HG03039 (cell line): Measurements from ENCODE around the gene TMEM255B.

Source experiments
- ATAC-seq: cut with Tn5 transposase; IDR thresholded peaks from one replicate; pipeline ENCODE4 v1.9.1; 2021; ENCODE audit warnings: mild to moderate bottlenecking, moderate library complexity; ENCODE audit not compliant: unreplicated experiment

Gene TMEM255B

DNA sequence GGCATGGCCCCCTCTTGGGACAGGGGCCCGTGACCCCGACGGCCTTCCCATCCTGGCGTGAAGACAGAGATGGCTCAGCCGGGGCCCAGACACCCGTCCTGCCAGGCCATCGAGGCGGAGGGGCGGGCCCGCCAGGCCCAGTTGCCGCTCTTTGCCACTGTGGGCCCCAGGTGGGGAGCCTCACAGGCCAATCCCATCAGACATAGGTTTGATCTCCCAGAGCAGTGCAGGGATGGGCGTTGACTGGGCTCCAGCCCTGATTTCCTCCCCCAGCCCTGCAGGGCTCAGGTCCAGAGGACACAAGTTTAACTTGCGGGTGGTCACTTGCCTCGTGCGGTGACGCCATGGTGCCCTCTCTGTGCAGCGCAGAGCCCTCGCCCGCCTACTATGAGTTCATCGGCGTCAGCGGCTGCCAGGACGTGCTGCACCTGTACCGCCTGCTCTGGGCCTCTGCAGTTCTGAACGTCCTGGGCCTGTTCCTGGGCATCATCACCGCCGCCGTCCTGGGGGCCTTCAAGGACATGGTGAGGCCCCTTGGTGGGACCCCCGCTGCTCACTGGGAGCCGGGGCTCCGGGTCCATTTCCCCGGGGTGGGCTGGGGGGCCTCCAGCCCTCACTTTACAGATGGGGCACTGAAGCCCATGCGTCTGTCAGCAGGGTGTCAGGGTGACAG lies 42.4 kb downstream of the TMEM255B start:
- no peak for ATAC-seq

GRCh38 chr13:113802090-113802531 lies 43.1 kb downstream of the TMEM255B start:
- no peak for ATAC-seq

DNA sequence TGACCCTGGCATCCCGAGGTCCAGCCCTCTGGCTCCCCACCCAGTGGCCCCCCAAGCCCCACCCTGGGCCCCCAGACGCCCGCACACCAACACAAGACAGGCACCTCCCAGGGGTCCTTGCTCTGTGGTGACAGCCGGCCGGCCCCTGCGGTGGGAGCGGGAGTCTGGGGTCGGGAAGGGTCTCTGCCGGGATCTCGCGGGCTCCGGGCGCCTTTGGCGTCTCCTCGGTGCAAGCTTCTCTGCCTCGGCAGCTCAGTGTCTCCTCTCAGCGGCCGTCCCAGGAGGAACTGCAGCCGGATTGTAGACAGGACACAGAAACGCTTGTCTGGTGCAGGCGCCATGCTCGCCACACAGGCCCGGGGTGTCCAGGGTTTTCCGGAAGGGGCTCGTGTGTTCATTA lies 43.7 kb downstream of the TMEM255B start:
- no peak for ATAC-seq

DNA sequence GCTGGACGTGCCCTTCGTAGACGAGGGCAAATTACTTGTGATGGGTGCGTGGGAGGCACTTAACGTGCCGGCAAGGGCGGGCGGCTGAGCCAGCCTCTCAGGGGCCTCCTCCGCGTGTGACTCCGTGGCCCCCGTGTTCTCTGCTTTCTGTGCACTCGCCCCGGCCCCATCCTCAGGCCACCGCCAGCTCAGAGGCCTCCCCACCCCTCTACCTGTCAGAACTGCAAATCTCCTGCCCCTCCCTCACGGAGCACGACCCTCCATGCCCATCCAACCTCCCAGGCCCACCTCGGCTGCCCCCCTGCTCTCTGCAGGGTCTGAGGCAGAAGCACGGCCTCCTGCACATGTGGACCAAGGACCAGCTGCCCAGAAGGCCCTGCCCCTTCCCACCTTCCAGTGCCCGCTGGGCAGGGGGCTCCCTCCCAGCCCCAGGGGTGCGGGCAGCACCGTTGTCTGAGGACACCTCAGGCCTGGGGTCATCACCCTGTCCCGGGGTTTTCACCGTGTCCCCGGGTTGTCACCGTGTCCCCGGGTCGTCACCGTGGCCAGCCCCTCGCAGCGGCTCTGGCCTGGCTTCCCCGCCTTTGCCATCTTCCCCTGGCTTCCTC lies 44.5 kb downstream of the TMEM255B start:
- ATAC-seq, result no peak

DNA sequence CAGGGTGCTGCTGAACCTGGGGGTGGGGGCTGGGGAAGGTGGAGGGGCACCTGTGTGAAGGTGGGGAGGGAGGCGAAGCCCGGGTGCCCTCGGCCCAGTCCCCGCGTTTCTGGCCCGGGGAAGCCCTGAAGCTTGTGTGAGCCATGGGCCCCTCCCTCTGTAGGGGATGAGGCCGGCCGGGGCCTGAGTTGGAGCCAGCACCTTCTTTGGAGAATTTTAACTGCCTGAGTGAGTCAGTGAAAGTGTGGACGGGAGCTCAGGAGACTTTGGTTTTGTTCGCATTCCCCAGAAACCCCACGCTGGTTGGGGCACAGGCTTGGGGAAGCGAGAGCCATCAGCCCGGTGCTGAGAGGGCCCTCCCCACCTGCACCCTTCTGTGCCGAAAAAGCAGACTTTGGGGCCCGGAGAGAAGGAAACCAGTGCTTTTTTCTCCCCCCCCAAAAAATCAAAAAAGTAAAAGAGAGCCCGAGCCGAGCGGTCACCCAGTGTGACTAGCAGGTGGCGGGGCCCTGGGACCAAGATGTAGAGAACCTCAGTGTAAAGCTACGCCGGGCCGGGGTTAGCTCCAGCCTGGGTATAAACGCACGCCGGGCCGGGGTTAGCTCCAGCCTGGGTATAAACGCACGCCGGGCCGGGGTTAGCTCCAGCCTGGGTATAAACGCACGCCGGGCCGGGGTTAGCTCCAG lies 45.1 kb downstream of the TMEM255B start:
- ATAC-seq, result no peak

DNA sequence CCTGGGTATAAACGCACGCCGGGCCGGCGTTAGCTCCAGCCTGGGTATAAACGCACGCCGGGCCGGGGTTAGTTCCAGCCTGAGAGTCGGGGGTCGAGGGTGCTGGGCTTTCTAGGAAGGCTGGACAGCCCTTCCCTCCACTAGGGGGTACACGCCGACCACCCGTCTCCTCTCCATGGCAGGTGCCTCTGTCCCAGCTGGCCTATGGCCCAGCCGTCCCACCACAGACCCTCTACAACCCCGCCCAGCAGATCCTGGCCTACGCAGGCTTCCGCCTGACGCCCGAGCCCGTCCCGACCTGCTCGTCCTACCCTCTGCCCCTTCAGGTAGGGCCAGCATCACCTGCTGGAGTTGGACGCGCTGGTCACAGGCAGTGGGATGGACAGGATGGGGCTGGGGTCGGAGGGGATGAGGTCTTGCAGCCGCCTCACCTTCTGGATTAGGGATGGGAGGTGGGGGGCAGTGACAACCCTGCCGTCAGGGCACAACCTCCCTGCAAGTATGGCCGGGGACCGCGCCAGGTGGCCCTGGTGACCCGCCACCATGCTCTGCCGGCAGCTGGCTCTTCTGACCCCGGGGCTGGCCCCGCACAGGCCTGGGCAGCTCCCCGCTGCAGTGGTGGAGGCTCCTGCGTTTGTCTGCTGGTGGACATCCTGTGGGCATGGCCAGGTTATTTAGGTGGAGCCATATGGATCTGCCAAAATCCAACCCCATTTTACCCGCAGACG lies 45.8 kb downstream of the TMEM255B start:
- ATAC-seq, result no peak

GRCh38 chr13:113805431-113806103 lies 46.5 kb downstream of the TMEM255B start:
- ATAC-seq, result no peak

DNA sequence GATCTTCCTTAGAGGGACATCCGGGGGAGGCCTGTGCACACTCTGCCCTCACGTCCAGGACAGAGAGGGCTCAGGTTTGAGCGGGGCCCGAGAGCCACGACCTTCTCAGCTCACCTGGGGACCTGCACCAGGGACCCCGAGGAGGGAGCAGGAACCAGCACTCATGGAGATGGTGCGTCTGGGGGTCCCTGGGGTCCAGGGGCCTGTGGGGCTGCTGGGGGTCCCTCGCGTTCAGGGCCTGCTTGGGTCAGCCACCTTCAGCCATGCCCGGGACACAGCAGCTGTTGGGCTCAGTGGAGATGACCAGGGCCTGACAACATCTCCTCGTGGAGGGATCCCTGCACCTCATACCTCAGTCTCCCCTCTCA lies 47.1 kb downstream of the TMEM255B start:
- no peak for ATAC-seq

DNA sequence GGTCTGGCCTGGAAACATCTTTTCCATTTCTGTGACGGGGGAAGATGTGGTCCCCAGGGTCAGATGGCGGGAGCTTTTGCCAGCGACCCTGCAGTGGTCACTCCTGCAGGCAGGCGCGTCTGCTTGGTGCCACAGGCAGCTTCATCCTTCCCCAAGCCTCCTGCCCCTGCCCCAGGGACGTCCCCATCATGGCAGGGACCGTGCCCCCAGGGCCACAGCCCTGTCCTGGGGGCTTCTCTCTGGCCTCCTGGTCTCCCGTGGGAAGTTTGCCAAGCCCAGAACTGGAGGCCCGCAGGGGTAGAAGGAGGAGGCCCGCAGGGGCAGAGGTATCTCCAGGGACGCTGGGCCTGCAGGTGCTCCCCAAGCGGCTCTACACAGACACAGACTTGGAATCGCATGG lies 47.5 kb downstream of the TMEM255B start:
- ATAC-seq, result no peak

DNA sequence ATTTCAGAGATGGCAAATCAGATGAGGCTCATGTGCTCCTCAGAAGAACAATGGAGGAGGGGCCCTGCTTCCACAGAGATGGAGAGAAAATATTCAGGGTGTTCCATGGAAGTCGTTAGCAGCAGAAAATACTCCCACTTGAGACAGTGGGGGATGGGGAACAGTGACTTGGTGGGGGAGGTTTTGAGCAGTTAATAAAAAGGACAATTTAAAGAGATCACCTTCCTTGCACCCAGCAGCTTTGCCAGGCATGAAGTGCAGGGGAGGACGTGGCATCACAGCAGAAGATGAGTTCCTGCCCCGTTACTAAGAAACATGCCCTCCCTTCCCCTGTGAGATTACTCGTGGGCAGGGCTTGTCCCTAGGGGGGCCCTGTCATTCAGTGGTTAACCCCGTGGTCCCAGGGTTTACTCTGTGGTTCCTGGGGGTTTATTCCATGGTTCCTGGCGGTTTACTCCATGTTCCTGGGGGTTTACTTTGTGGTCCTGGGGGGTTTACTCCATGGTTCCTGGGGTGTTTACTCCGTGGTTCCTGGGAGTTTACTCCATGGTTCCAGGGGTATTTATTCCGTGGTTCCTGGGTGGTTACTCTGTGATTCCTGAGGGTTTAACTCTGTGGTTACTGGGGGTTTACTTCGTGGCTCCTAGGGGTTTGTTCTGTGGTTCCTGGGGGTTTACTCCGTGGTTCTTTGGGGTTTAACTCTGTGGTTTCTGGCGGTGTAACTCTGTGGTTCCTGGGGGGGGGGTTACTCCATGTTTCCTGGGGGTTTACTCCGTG lies 49.2 kb downstream of the TMEM255B start:
- ATAC-seq, result no peak

DNA sequence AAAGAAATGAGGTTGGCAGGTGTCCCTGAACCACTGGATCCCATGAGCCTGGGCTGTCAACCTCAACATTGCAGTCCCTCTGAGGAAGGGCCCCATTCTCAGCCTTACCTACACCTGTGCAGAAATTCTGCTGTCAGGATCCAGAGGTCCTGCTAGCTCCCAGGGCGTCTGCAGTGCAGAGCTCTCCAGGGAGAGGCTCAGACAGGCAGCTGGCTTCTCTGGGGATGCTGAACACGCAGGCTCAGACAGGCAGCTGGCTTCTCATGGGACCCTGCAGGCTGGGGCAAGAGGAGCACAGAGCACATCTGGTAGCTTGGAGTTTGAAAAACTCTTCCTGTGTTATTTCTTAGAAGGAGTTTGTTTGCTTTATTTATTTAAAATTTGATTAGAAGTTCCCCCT lies 50.9 kb downstream of the TMEM255B start:
- no peak for ATAC-seq

DNA sequence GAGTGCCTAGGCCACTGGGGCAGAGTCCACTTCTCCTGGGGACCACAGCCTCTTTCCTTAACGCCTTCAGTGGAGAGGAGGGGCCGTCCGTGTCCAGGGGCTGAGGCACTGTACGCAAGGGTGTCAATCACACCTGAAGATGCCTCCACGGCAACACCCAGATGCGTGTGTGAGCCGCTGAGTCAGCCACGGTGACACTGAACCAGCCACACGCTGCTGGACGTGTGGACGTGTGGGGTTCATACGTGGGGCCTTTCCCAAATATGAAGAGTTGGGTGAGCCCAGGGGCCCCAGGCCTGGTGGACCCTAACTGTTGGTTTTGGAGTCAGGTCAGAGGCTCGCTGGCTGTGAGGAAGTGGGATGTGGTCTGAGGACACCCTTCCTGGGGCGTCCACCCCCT lies 51.6 kb downstream of the TMEM255B start:
- no peak for ATAC-seq

GRCh38 chr13:113811081-113811928 lies 52.3 kb downstream of the TMEM255B start:
- ATAC-seq, result no peak

DNA sequence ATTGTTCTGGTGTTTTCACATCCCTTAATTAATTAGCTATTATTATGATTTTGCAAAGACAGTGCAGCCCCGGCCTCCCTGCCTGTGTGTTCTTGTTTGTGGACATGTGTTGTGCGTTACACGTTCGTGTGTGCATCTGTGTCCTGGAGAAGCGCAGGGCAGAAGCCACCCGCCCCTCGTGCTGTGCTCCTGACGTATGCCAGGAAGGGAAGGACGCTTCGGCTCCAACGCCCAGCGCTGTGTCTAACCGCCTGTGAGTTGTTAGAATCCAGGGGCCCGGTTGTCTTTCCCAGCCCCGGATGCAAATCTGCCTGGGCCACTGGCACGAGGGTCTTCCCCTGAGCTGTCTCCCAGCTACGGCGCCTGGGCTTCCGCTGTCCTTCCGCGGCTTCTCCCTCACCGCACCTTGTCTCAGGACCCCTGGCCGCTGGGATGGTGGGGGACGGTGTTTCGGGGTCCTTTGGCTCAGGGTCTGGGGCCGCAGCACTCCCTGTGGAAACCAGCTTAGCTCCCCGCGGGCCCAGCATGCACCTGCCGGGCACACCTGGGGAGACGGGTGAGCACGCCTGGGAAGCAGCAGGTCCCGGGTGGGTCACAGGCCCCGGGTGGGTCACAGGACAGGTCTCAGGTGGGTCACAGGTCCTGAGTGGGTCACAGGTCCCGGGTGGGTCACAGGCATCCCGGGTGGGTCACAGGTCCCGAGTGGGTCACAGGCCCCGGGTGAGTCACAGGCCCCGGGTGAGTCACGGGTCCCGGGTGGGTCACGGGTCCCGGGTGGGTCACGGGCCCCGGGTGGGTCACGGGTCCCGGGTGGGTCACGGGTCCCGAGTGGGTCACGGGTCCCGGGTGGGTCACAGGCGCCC lies 53.4 kb downstream of the TMEM255B start:
- no peak for ATAC-seq

- no peak for ATAC-seq
Observed at GRCh38 chr13:113813070-113813748, 54.2 kb downstream of the TMEM255B start.

DNA sequence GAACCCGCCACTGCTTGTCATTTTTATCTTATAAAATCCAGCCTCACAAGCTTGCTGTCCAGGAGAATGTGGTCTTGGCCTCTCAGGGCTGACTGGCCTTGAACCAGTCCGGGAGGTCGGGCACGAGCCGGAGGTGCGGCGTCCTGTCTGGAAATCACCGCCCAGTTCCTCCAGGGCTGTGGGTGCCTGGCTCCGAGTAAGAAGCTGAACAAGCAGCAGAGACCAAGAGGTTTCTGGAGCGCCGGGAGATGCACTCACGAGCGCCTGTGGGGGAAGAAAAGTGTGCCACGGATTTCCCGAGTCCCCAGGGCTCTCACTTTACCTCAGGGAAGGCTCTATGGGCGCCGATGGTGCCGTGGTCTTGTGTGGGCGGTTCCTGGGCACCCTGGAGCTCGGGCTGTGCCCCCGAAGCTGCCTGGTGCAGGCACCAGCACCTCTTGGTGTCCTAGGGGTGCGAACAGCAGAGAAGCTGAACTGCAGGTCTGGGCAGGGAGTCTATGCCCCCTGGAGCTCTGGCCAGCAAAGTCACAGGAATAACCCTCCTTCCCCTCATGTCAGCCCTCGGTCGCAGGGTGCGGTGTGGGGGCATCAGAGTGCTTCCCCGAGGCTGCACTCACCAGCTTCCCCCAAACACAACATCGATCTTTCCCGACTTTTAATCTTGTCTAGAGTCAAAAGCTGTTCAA lies 54.9 kb downstream of the TMEM255B start:
- ATAC-seq, result no peak

DNA sequence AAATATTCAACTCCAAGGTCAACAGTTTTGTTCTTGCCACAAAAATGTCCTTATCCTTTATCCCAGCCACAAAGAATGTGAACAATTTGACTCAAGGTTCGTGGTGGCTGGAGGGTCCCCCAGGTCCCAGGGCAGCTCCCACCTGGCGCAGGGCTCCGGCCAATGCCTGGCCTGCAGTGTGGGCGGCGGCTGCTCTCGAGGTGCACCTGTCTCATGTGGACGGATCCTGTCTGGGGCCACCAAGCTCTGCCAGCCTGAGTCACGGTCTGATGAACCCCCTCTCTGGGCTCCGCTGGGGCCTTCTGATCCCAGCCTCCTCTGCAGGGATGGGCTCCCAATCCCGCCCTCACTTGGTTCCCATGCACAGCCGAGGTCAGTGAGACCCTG lies 55.4 kb downstream of the TMEM255B start:
- no peak for ATAC-seq
